ENCODE data around the gene HMG20A. TPM values are rescaled to one million over a fixed set of nuclear protein-coding genes. Genes with fewer than 3 reads are reported as not detected.

HMG20A gene
- total RNA-seq, 1 experiment from 2014 or later: 62.2 TPM

DNA sequence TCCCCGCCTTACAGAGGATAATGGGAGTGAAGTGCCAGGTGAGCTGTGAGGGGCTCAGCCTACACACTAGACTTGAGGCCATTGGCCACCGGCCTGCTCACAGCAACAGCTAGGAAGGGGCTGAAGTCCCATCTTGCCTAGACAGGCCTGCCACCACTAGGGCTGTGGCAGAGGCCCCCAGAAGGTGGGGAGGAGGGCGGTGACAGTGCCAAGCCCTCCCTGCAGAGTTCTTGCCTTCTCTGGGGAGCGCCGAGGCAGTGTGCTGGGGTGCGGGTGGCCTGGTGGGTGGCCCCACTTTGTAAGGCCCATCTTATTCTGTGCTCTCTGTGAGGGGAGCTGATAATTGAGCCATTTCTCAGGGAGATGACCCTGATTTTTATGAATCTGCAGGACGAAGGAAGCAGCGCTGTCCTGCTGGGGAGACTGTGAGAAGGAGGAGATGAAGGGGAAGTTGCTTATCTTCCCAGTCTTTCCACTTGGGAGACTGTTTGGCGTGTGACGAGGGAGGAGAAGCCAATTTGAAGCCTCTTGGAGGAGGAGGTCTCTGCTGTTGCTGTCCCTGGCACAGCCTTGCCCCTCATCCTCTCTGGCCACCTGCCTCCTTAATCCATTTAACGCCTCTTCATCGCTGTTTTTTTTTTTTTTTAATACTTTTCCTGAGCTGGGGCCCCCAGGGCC is 107.7 kb downstream of the HMG20A start:
- peak; percentile 10 for DNase-seq (ENCODE audit: low spot score)
- no peak; the same call in 1 of the 2 replicates for ATAC-seq
- Mint-ChIP-seq H3K27ac (peak overlapping the region; percentile 86), H3K4me1 (peaks cover 68% of the 10 kb centered on the region), H3K4me3 (no peak overlapping the region), H3K9me3 (peaks cover 4% of the 10 kb centered on the region; the same call in 1 of the 2 replicates), H3K27me3 (ENCODE audit: low read depth) (peaks cover 22% of the 10 kb centered on the region), H3K36me3 (no peaks in the 10 kb centered on the region; the same call in 1 of the 2 replicates)
- CTCF ChIA-PET: interaction anchor here (0.6 to 4.5 kb wide), 7 partner anchors 11 to 425 kb away, joined by 3 to 30 read pairs (median 5); no protein-coding TSS in a partner anchor
- POLR2A ChIA-PET: interaction anchor here (0.6 kb wide), 1 partner anchor 46 kb away, joined by 3 read pairs; no protein-coding TSS in a partner anchor
- TF ChIP-seq CREB1 (CRISPR knock-in tag; IDR thresholded peaks at IDR 0.05): no peak
- no peak for TF ChIP-seq SMAD4 (CRISPR knock-in tag; IDR thresholded peaks at IDR 0.05)
- TF ChIP-seq, protein P1, sequence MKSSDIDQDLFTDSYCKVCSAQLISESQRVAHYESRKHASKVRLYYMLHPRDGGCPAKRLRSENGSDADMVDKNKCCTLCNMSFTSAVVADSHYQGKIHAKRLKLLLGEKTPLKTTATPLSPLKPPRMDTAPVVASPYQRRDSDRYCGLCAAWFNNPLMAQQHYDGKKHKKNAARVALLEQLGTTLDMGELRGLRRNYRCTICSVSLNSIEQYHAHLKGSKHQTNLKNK (CRISPR knock-in tag; IDR thresholded peaks at IDR 0.05): no peak
- TF ChIP-seq TEAD1 (CRISPR knock-in tag; IDR thresholded peaks at IDR 0.05): no peak
- no peak for TF ChIP-seq EMX1 (CRISPR knock-in tag; IDR thresholded peaks at IDR 0.05)
- TF ChIP-seq NFE2L1 (CRISPR knock-in tag; IDR thresholded peaks at IDR 0.05): no peak

DNA sequence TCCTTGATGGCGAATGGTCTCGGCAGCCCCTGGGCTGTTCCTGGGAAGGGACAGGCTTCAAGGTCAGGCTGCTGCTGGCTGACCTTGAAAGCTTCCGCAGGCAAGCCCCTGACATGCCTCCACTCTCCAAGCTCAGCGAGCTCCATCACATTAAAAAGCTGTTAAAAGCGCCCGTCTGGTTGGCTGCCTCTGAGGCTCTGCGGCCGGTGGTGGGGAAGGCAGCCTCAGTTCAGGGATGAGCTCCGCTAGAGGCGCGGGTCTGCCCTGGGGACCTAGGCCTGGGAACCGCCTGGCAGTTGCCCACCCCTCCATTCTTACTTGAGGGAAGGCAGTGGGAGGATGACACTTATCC is 108.3 kb downstream of the HMG20A start:
- H3K4me1 Mint-ChIP-seq: peaks cover 73% of the 10 kb centered on the region
- peak; percentile 10 for DNase-seq (ENCODE audit: low spot score)
- H3K4me3 Mint-ChIP-seq: no peak overlapping the region
- ChIA-PET CTCF (interaction anchor here (0.5 to 4.5 kb wide), 8 partner anchors 10 to 1124 kb away, joined by 3 to 30 read pairs (median 4); no protein-coding TSS in a partner anchor), POLR2A (interaction anchor here (0.6 kb wide), 1 partner anchor 45 kb away, joined by 3 read pairs; no protein-coding TSS in a partner anchor)
- H3K27ac Mint-ChIP-seq: peak overlapping the region; percentile 15; the same call in 1 of the 2 replicates
- peaks cover 22% of the 10 kb centered on the region for H3K27me3 Mint-ChIP-seq (ENCODE audit: low read depth)
- TF ChIP-seq MYBL2 (CRISPR knock-in tag; IDR thresholded peaks at IDR 0.05) (no peak), CREB1 (CRISPR knock-in tag; IDR thresholded peaks at IDR 0.05) (no peak), ZNF121 (CRISPR knock-in tag; IDR thresholded peaks at IDR 0.05) (no peak), EMX1 (CRISPR knock-in tag; IDR thresholded peaks at IDR 0.05) (no peak)
- peaks cover 4% of the 10 kb centered on the region; the same call in 1 of the 2 replicates for H3K9me3 Mint-ChIP-seq
- H3K36me3 Mint-ChIP-seq: no peaks in the 10 kb centered on the region
- no peak for ATAC-seq

DNA sequence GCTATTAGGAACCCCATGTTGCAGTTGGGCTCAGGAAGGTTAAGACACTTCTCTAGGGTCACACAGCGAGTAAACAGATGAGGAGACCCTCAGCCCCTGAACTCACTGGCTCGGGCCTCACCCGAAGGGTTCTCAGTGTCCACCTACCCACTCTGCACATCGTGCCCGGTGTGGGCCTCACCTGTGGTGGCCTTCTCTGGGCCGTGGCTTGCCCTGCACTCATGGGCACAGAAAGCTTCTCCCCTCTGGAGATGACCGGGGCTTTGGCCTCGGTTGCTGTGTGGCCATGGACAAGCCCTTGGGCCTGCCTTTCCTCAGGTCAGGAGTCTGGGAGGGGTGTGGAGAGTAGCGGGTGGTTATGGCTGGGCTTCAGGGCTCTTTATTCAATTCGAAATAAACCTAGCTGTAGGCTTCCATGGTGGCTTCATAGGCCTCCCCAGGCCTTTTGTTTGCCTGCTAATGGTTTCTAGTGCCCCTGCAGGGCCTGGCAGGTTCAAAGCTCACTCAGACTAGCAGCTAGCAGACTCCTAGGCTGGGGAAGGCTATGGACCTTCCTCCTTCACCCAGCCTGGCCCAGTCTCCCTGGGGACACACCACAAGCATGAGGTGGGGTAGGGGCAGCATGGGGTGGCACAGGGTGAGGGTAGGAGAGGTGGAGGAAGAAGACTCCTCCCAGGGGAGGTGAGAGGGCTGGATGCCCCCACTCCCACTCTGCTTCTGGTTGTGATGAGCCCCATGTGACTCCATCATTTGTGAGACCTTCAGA is 108.9 kb downstream of the HMG20A start:
- CTCF ChIA-PET: interaction anchor here (0.5 to 4.5 kb wide), 11 partner anchors 10 to 1124 kb away, joined by 3 to 30 read pairs (median 3); no protein-coding TSS in a partner anchor
- Mint-ChIP-seq H3K27ac (no peak overlapping the region), H3K9me3 (peaks cover 4% of the 10 kb centered on the region; the same call in 1 of the 2 replicates), H3K27me3 (ENCODE audit: low read depth) (peaks cover 22% of the 10 kb centered on the region), H3K4me3 (no peak overlapping the region), H3K4me1 (peaks cover 80% of the 10 kb centered on the region), H3K36me3 (no peaks in the 10 kb centered on the region)
- ATAC-seq: no peak
- TF ChIP-seq CBFB (CRISPR knock-in tag; IDR thresholded peaks at IDR 0.05; ENCODE audit: low read depth) (no peak), KAT7 (CRISPR knock-in tag; IDR thresholded peaks at IDR 0.05; ENCODE audit: borderline replicate concordance) (no peak), GABPB1 (CRISPR knock-in tag; IDR thresholded peaks at IDR 0.05) (no peak), NR2C2 (CRISPR knock-in tag; IDR thresholded peaks at IDR 0.05) (no peak), RORB (CRISPR knock-in tag; IDR thresholded peaks at IDR 0.05) (no peak), EMX1 (CRISPR knock-in tag; IDR thresholded peaks at IDR 0.05) (no peak), SP1 (CRISPR knock-in tag; conservative IDR thresholded peaks at IDR 0.05) (no peak), FOXJ3 (CRISPR knock-in tag; IDR thresholded peaks at IDR 0.05; ENCODE audit: borderline replicate concordance) (no peak), CREM (CRISPR knock-in tag; IDR thresholded peaks at IDR 0.05) (no peak)
- TF ChIP-seq, protein P2, sequence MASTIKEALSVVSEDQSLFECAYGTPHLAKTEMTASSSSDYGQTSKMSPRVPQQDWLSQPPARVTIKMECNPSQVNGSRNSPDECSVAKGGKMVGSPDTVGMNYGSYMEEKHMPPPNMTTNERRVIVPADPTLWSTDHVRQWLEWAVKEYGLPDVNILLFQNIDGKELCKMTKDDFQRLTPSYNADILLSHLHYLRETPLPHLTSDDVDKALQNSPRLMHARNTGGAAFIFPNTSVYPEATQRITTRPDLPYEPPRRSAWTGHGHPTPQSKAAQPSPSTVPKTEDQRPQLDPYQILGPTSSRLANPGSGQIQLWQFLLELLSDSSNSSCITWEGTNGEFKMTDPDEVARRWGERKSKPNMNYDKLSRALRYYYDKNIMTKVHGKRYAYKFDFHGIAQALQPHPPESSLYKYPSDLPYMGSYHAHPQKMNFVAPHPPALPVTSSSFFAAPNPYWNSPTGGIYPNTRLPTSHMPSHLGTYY (CRISPR knock-in tag; IDR thresholded peaks at IDR 0.05): no peak
- TF ChIP-seq, protein P3, sequence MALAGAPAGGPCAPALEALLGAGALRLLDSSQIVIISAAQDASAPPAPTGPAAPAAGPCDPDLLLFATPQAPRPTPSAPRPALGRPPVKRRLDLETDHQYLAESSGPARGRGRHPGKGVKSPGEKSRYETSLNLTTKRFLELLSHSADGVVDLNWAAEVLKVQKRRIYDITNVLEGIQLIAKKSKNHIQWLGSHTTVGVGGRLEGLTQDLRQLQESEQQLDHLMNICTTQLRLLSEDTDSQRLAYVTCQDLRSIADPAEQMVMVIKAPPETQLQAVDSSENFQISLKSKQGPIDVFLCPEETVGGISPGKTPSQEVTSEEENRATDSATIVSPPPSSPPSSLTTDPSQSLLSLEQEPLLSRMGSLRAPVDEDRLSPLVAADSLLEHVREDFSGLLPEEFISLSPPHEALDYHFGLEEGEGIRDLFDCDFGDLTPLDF (CRISPR knock-in tag; IDR thresholded peaks at IDR 0.05): no peak
- TF ChIP-seq, protein P4, sequence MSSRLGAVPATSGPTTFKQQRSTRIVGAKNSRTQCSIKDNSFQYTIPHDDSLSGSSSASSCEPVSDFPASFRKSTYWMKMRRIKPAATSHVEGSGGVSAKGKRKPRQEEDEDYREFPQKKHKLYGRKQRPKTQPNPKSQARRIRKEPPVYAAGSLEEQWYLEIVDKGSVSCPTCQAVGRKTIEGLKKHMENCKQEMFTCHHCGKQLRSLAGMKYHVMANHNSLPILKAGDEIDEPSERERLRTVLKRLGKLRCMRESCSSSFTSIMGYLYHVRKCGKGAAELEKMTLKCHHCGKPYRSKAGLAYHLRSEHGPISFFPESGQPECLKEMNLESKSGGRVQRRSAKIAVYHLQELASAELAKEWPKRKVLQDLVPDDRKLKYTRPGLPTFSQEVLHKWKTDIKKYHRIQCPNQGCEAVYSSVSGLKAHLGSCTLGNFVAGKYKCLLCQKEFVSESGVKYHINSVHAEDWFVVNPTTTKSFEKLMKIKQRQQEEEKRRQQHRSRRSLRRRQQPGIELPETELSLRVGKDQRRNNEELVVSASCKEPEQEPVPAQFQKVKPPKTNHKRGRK (CRISPR knock-in tag; IDR thresholded peaks at IDR 0.05; ENCODE audit: borderline replicate concordance): no peak
- TF ChIP-seq, protein P5, sequence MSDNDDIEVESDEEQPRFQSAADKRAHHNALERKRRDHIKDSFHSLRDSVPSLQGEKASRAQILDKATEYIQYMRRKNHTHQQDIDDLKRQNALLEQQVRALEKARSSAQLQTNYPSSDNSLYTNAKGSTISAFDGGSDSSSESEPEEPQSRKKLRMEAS (CRISPR knock-in tag; IDR thresholded peaks at IDR 0.05): no peak
- DNase-seq (ENCODE audit: low spot score): peak; percentile 9
- POLR2A ChIA-PET: interaction anchor here (0.6 kb wide), 1 partner anchor 44 kb away, joined by 3 read pairs; no protein-coding TSS in a partner anchor

Data from WTC11 (cell line).